GM12801 (cell line): ENCODE data around the gene LITAFD.

ENCODE experiments used
- CTCF ChIP-seq: IDR thresholded peaks from one replicate; pipeline ENCODE4 v1.5.1; 2011; ENCODE audit warnings: control low read depth; ENCODE audit not compliant: insufficient read length; ENCODE audit errors: extremely low read depth

The LITAFD gene

GRCh38 chr16:8867216-8867931 is 14.8 kb upstream of the LITAFD start:
- no peak for TF ChIP-seq CTCF

- TF ChIP-seq CTCF = no peak
These were observed 14.2 kb upstream of the LITAFD start for GRCh38 chr16:8867932-8868415.

- TF ChIP-seq CTCF = no peak
These were observed 13.5 kb upstream of the LITAFD start, which contains the start of gene CARHSP1 for GRCh38 chr16:8868416-8869211. CARHSP1 (minus strand) TSS chr16:8869006; CDS start chr16:8859328, 9,678 bp downstream.

GRCh38 chr16:8869212-8869987 is 12.8 kb upstream of the LITAFD start:
- no peak for TF ChIP-seq CTCF

- TF ChIP-seq CTCF = no peak
These were observed 10.1 kb upstream of the LITAFD start for GRCh38 chr16:8872071-8872470.

- TF ChIP-seq CTCF = no peak
These were observed 8.9 kb upstream of the LITAFD start for GRCh38 chr16:8872967-8873865.
